K562 (cell line): ENCODE data around the gene KLHL8. TPM values are rescaled to one million over a fixed set of nuclear protein-coding genes. Genes with fewer than 3 reads are reported as not detected.

Source experiments
- CBX1 ChIP-seq: sonication (generic); IDR thresholded peaks from 2 replicates; pipeline ENCODE4 v1.6.1; 2016; ENCODE audit warnings: antibody characterized with exemption, low read depth, mild to moderate bottlenecking
- CCAR2 ChIP-seq: fragments of 200-400 bp; formaldehyde crosslinking; IDR thresholded peaks from 2 replicates; pipeline ENCODE4 v1.6.1; 2017; ENCODE audit warnings: mild to moderate bottlenecking, low read depth, low read length
- DPF2 ChIP-seq: fragments of 450-650 bp; IDR thresholded peaks from 2 replicates; pipeline ENCODE4 v1.6.1; 2016
- ESRRB ChIP-seq: fragments of 250-450 bp; sonication (Bioruptor Pico); IDR thresholded peaks from 2 replicates; pipeline ENCODE4 v1.5.0; 2020; ENCODE audit warnings: mild to moderate bottlenecking, moderate library complexity, borderline replicate concordance
- FOXA1 ChIP-seq: fragments of 450-650 bp; IDR thresholded peaks from 2 replicates; pipeline ENCODE4 v1.6.1; 2016; ENCODE audit warnings: mild to moderate bottlenecking, borderline replicate concordance
- FOXO4 ChIP-seq: fragments of 450-650 bp; formaldehyde crosslinking; IDR thresholded peaks from 2 replicates; pipeline ENCODE4 v1.4.0; 2020; ENCODE audit warnings: mild to moderate bottlenecking, moderate library complexity
- GATAD2B ChIP-seq: fragments of 450-650 bp; IDR thresholded peaks from 2 replicates; pipeline ENCODE4 v1.6.1; 2017; ENCODE audit warnings: mild to moderate bottlenecking, borderline replicate concordance
- GTF2A2 ChIP-seq: IDR thresholded peaks from 2 replicates; pipeline ENCODE4 v1.6.1; 2016; ENCODE audit warnings: mild to moderate bottlenecking, missing genetic modification characterization, missing compliant biosample characterization
- GTF2E2 ChIP-seq: fragments of 200-800 bp; sonication (Bioruptor generic); IDR thresholded peaks from 2 replicates; pipeline ENCODE4 v1.6.1; 2016; ENCODE audit warnings: missing genetic modification characterization, missing compliant biosample characterization
- KDM1A ChIP-seq, 2 experiments: fragments of 450-650 bp; IDR thresholded peaks; 2 replicates each; pipeline ENCODE4 v1.6.1; 2016; ENCODE audit warnings: mild to moderate bottlenecking in 2 of 2
- MAZ ChIP-seq, 2 experiments: fragments of 450-650 bp in 1 of 2; sonication (generic) in 1 of 2; formaldehyde crosslinking; IDR thresholded peaks in 1 of 2; conservative IDR thresholded peaks in 1 of 2; 2 replicates each; pipeline versions ENCODE4 v1.4.0 to v1.5.0; 2020; ENCODE audit warnings: mild to moderate bottlenecking in 1 of 2, missing genetic modification reagents in 1 of 2
- MCM5 ChIP-seq: fragments of 450-650 bp; IDR thresholded peaks from 2 replicates; pipeline ENCODE4 v1.6.1; 2016; ENCODE audit warnings: low read depth
- RB1 ChIP-seq: fragments of 450-650 bp; IDR thresholded peaks from 2 replicates; pipeline ENCODE4 v1.6.1; 2017; ENCODE audit warnings: low read depth, mild to moderate bottlenecking
- XRCC5 ChIP-seq: fragments of 200-400 bp; formaldehyde crosslinking; IDR thresholded peaks from 2 replicates; pipeline ENCODE4 v1.6.1; 2017; ENCODE audit warnings: low read depth, mild to moderate bottlenecking, low read length
- ZFP36 ChIP-seq: fragments of 150-350 bp; IDR thresholded peaks from 2 replicates; pipeline ENCODE4 v1.6.1; 2018; ENCODE audit warnings: low read length, low read depth; ENCODE audit not compliant: partially characterized antibody
- ZFPM2 ChIP-seq: fragments of 250-450 bp; sonication (Bioruptor Pico); IDR thresholded peaks from 2 replicates; pipeline ENCODE4 v1.5.1; 2022; ENCODE audit warnings: mild to moderate bottlenecking
- ZNF197 ChIP-seq: fragments of 200-800 bp; sonication (Bioruptor generic); IDR thresholded peaks from 2 replicates; pipeline ENCODE4 v1.6.1; 2016; ENCODE audit warnings: low read depth, missing genetic modification characterization, missing compliant biosample characterization
- ZNF253 ChIP-seq: fragments of 250-450 bp; sonication (Bioruptor Pico); conservative IDR thresholded peaks from 2 replicates; pipeline ENCODE4 v1.6.1; 2021; ENCODE audit warnings: mild to moderate bottlenecking
- polyA plus RNA-seq, 8 experiments: library from polyadenylated mRNA; depleted of rRNA in 4 of 8; stranded (reverse) in 5 of 8; unstranded in 3 of 8; fragments of >200 nt; fragmentation: Nextera tagmentation in 2 of 8; fragmentation: Illumina TruSeq in 1 of 8; extraction: Ambion mirVana in 2 of 8; extraction: Trizol in 1 of 8; gene quantifications; 2 replicates each; pipeline versions ENCODE4 v1.2.1 to v1.2.3, GENCODE V29; 2011 to 2014; ENCODE audit warnings: inconsistent platforms in 1 of 8, missing spikeins in 1 of 8
- total RNA-seq, 7 experiments: library from RNA; depleted of rRNA in 6 of 7; stranded (reverse); fragments of >200 nt in 6 of 7; fragmentation: Illumina TruSeq in 2 of 7; extraction: Trizol in 2 of 7; gene quantifications; 2 replicates each; pipeline versions ENCODE4 v1.2.1 to v1.2.3, GENCODE V29; 2011 to 2021; ENCODE audit warnings: low replicate concordance in 1 of 7
- TF ChIP-seq, protein P1 (sequence below): sonication (generic); formaldehyde crosslinking; IDR thresholded peaks from 2 replicates; pipeline ENCODE4 v1.4.0; 2020; ENCODE audit warnings: mild to moderate bottlenecking, missing genetic modification reagents
- TF ChIP-seq, protein P2 (sequence below): fragments of 450-650 bp; IDR thresholded peaks from 2 replicates; pipeline ENCODE4 v1.6.1; 2017; ENCODE audit warnings: antibody characterized with exemption, mild to moderate bottlenecking

Gene KLHL8
- total and polyA plus RNA-seq, 9 of the 15 experiments (the other 6 are each of a cell fraction or from before 2014, with no cell fraction given), result 8.7 to 25.3 (median 15.7) TPM

GRCh38 chr4:87220094-87220822 is at the start of gene KLHL8 (continued):
- TF ChIP-seq, protein P1, sequence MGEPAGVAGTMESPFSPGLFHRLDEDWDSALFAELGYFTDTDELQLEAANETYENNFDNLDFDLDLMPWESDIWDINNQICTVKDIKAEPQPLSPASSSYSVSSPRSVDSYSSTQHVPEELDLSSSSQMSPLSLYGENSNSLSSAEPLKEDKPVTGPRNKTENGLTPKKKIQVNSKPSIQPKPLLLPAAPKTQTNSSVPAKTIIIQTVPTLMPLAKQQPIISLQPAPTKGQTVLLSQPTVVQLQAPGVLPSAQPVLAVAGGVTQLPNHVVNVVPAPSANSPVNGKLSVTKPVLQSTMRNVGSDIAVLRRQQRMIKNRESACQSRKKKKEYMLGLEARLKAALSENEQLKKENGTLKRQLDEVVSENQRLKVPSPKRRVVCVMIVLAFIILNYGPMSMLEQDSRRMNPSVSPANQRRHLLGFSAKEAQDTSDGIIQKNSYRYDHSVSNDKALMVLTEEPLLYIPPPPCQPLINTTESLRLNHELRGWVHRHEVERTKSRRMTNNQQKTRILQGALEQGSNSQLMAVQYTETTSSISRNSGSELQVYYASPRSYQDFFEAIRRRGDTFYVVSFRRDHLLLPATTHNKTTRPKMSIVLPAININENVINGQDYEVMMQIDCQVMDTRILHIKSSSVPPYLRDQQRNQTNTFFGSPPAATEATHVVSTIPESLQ, result 0 out of 2 replicates have a peak, but pooled peaks have one; percentile 43
- TF ChIP-seq GTF2E2 (tag) (no peak), FOXO4 (CRISPR knock-in tag) (0 out of 2 replicates have a peak, but pooled peaks have one; percentile 12), MCM5 (no peak), RB1 (peak; percentile 68), ESRRB (CRISPR knock-in tag) (no peak), ZNF253 (CRISPR knock-in tag) (no peak), CCAR2 (no peak), CBX1 (peak; percentile 23; the same call in 1 of the 2 replicates), XRCC5 (no peak), KDM1A (IDR thresholded peaks at IDR 0.05) (no peak), ZFPM2 (CRISPR knock-in tag) (no peak), FOXA1 (no peak), ZFP36 (no peak), GTF2A2 (no peak), GATAD2B (peak; percentile 65; the same call in 1 of the 2 replicates), ZNF197 (CRISPR knock-in tag) (0 out of 2 replicates have a peak, but pooled peaks have one; percentile 49), MAZ (CRISPR knock-in tag; conservative IDR thresholded peaks at IDR 0.05 in 1 of 2, IDR thresholded peaks at IDR 0.05 in 1 of 2) (peak; percentile 77 to 81; a peak in 3 of 4 replicates), DPF2 (no peak)
- TF ChIP-seq, protein P2, sequence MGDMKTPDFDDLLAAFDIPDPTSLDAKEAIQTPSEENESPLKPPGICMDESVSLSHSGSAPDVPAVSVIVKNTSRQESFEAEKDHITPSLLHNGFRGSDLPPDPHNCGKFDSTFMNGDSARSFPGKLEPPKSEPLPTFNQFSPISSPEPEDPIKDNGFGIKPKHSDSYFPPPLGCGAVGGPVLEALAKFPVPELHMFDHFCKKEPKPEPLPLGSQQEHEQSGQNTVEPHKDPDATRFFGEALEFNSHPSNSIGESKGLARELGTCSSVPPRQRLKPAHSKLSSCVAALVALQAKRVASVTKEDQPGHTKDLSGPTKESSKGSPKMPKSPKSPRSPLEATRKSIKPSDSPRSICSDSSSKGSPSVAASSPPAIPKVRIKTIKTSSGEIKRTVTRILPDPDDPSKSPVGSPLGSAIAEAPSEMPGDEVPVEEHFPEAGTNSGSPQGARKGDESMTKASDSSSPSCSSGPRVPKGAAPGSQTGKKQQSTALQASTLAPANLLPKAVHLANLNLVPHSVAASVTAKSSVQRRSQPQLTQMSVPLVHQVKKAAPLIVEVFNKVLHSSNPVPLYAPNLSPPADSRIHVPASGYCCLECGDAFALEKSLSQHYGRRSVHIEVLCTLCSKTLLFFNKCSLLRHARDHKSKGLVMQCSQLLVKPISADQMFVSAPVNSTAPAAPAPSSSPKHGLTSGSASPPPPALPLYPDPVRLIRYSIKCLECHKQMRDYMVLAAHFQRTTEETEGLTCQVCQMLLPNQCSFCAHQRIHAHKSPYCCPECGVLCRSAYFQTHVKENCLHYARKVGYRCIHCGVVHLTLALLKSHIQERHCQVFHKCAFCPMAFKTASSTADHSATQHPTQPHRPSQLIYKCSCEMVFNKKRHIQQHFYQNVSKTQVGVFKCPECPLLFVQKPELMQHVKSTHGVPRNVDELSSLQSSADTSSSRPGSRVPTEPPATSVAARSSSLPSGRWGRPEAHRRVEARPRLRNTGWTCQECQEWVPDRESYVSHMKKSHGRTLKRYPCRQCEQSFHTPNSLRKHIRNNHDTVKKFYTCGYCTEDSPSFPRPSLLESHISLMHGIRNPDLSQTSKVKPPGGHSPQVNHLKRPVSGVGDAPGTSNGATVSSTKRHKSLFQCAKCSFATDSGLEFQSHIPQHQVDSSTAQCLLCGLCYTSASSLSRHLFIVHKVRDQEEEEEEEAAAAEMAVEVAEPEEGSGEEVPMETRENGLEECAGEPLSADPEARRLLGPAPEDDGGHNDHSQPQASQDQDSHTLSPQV, result no peak
